HEK293T (cell line): ENCODE data around the gene JMJD8.

Experiments used
- CTCF ChIA-PET: fragments of 350-600 bp; formaldehyde crosslinking; extraction: SDS; loops from one replicate; lab custom pipeline; 2021; ENCODE audit warnings: antibody characterized with exemption, inconsistent platforms; lab: Yijun Ruan, JAX
- POLR2A ChIA-PET: fragments of 350-600 bp; formaldehyde crosslinking; extraction: SDS; loops from one replicate; lab custom pipeline; 2020; ENCODE audit warnings: antibody characterized with exemption, inconsistent platforms; lab: Yijun Ruan, JAX
- DNase-seq: peaks from one replicate; pipeline ENCODE4 v3.0.0; 2012; ENCODE audit warnings: mixed read lengths; ENCODE audit errors: extremely low spot score
- ARNT ChIP-seq: fragments of 450-650 bp; IDR thresholded peaks from 2 replicates; pipeline ENCODE4 v1.6.1; 2017; ENCODE audit warnings: mild to moderate bottlenecking
- BHLHE40 ChIP-seq: fragments of 450-650 bp; IDR thresholded peaks from 2 replicates; pipeline ENCODE4 v1.6.1; 2016; ENCODE audit warnings: mild to moderate bottlenecking, moderate library complexity, borderline replicate concordance
- CTBP1 ChIP-seq: fragments of 450-650 bp; IDR thresholded peaks from 2 replicates; pipeline ENCODE4 v1.6.1; 2016; ENCODE audit warnings: borderline replicate concordance
- ELF4 ChIP-seq: fragments of 450-650 bp; IDR thresholded peaks from 2 replicates; pipeline ENCODE4 v1.6.1; 2017; ENCODE audit warnings: antibody characterized with exemption
- FOXA1 ChIP-seq: fragments of 450-650 bp; IDR thresholded peaks from 2 replicates; pipeline ENCODE4 v1.6.1; 2016; ENCODE audit warnings: mild to moderate bottlenecking
- FOXK2 ChIP-seq: fragments of 450-650 bp; IDR thresholded peaks from 2 replicates; pipeline ENCODE4 v1.6.1; 2016; ENCODE audit warnings: mild to moderate bottlenecking
- FOXM1 ChIP-seq: fragments of 450-650 bp; IDR thresholded peaks from 2 replicates; pipeline ENCODE4 v1.6.1; 2017; ENCODE audit warnings: mild to moderate bottlenecking, borderline replicate concordance
- HDGF ChIP-seq: fragments of 450-650 bp; IDR thresholded peaks from 2 replicates; pipeline ENCODE4 v1.6.1; 2017; ENCODE audit warnings: antibody characterized with exemption, borderline replicate concordance
- L3MBTL2 ChIP-seq: fragments of 450-650 bp; conservative IDR thresholded peaks from 2 replicates; pipeline ENCODE4 v1.6.1; 2016; ENCODE audit warnings: mild to moderate bottlenecking
- LEF1 ChIP-seq: fragments of 450-650 bp; IDR thresholded peaks from 2 replicates; pipeline ENCODE4 v1.6.1; 2017; ENCODE audit warnings: mild to moderate bottlenecking, borderline replicate concordance
- NFRKB ChIP-seq: fragments of 450-650 bp; IDR thresholded peaks from 2 replicates; pipeline ENCODE4 v1.6.1; 2016; ENCODE audit warnings: mild to moderate bottlenecking, moderate library complexity
- SP1 ChIP-seq: fragments of 450-650 bp; IDR thresholded peaks from 2 replicates; pipeline ENCODE4 v1.6.1; 2017
- SUZ12 ChIP-seq: fragments of 450-650 bp; IDR thresholded peaks from 2 replicates; pipeline ENCODE4 v1.6.1; 2016; ENCODE audit warnings: mild to moderate bottlenecking
- TARDBP ChIP-seq: fragments of 450-650 bp; IDR thresholded peaks from 2 replicates; pipeline ENCODE4 v1.6.1; 2016
- ZNF384 ChIP-seq: fragments of 450-650 bp; IDR thresholded peaks from 2 replicates; pipeline ENCODE4 v1.6.1; 2016
- TF ChIP-seq, protein P1 (sequence below): fragments of 450-650 bp; IDR thresholded peaks from 2 replicates; pipeline ENCODE4 v1.6.1; 2016

Gene JMJD8

DNA sequence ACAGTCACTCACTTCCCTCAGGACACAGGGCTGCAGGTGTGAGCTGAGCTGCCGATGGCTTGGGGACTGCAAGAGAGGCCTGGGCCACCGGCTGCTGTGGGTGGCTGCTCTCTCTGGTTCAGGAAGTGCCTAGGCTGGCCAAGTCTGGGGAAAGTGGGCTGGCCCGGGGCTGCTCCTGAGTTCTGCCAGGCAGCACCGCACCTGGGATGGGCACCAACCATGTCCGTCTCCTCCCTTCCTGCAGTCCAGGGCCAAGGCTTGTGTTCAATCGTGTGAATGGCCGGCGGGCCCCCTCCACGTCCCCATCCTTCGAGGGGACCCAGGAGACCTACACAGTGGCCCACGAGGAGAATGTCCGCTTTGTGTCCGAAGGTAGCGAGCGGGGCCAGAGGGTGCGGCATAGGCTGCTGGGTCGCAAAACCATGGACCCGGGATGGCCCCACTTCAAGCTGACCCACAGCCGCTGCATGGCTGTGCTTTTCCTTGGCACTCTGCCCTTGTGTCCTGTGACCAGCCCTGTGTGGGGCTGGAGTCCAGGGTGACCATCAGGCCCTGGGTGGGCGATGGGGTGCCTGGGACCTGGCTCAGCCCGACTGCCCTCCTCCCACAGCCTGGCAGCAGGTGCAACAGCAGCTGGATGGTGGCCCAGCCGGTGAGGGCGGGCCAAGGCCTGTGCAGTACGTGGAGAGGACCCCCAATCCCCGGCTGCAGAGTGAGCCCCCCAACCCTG, 36.8 kb downstream of the JMJD8 start:
- POLR2A ChIA-PET = interaction anchor here (1.0 to 2.0 kb wide), 5 partner anchors 9 to 78 kb away, joined by 3 to 21 read pairs (median 4); partner anchors contain the start of gene METTL26
- CTCF ChIA-PET = interaction anchor here (1.1 to 1.7 kb wide), 2 partner anchors 29 to 69 kb away, joined by 3 to 4 read pairs; no protein-coding TSS in a partner anchor
- no peak for TF ChIP-seq CTBP1
- no peak for TF ChIP-seq SP1
- TF ChIP-seq ELF4 = no peak
- no peak for TF ChIP-seq ARNT
- no peak for TF ChIP-seq TARDBP
- no peak for TF ChIP-seq ZNF384
- no peak for TF ChIP-seq NFRKB
- TF ChIP-seq SUZ12 = no peak

DNA sequence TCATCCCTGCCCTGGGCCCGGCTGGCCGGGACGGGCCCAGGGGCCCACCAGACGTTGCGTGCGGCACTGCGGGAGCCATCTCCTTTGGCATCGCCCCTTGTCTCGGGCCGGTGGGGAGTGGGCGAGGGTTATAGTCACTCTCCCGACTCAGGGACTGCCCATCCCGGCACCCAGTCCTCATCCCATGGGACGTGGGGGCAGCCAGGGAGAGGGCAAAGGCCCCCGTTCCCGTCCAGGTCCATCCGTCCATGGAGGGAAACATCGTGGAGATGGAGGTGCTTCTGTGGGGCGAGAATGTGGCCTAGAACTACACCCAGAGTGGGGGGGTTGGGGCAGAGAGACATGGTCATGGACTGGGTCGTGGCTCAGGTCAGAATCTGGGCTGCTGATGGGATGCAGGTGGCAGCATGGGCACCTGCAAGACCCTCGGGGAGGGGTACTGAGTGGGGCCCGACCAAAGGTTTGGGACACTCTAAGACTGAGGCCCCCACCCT, 37.4 kb downstream of the JMJD8 start:
- ChIA-PET CTCF (no interaction called here), POLR2A (interaction anchor here (2.0 kb wide), 1 partner anchor 10 kb away, joined by 21 read pairs; the partner anchor contains the start of gene METTL26)
- no peak for TF ChIP-seq SUZ12
- no peak for DNase-seq

More for the DNA sequence above, 36.8 kb downstream of the JMJD8 start:
- no peak for DNase-seq

DNA sequence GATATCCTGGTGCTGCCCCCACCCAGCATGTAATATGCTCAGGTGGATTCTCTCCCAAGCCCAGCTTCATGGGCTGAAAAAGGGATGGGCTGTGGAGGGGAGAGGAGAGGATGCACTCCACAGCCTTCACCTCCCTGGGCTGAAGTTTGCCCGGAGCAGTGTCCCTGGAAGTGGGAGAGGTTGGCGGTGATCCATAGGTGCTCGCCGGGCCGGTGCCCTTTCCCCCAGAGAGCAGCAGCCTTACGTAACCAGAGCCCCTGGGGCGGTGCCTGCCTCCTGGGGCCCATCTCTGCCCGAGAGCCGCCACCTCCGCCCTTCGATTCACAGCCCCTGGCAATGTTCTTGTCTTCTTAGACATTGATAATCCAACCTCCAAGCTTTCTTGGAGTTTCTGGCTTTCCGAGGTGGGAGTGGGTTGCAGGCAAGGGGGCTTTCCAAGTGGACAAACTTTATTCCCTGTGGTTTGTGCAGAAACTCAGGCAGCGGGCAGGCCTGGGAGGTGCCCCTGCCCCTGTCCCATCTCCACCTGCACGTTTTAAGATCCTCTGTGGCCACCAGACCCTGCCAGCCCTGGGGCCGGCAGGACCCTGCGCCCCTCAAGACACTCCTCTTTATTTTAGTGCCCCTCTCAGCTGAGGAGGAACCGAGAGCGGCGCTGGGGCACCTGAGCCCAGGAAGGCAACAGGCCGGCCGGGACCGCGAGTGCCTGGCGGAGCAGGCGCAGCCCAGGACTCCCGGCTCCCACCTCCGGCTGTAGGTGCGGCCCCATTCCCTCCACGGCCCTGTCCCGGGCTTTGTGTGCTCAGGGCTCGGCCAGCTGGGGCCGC, 38.1 kb downstream of the JMJD8 start:
- ChIA-PET POLR2A (interaction anchor here (1.0 kb wide), 1 partner anchor 10 kb away, joined by 3 read pairs; the partner anchor contains the start of gene METTL26), CTCF (no interaction called here)
- no peak for TF ChIP-seq LEF1
- no peak for TF ChIP-seq HDGF
- no peak for TF ChIP-seq SP1
- TF ChIP-seq ZNF384 = no peak
- no peak for TF ChIP-seq FOXM1
- no peak for TF ChIP-seq FOXA1
- TF ChIP-seq BHLHE40 = no peak
- no peak for TF ChIP-seq FOXK2
- no peak for TF ChIP-seq CTBP1
- no peak for TF ChIP-seq L3MBTL2
- TF ChIP-seq TARDBP = no peak
- TF ChIP-seq, protein P1, sequence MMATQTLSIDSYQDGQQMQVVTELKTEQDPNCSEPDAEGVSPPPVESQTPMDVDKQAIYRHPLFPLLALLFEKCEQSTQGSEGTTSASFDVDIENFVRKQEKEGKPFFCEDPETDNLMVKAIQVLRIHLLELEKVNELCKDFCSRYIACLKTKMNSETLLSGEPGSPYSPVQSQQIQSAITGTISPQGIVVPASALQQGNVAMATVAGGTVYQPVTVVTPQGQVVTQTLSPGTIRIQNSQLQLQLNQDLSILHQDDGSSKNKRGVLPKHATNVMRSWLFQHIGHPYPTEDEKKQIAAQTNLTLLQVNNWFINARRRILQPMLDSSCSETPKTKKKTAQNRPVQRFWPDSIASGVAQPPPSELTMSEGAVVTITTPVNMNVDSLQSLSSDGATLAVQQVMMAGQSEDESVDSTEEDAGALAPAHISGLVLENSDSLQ = no peak
- no peak for TF ChIP-seq SUZ12
- no peak for TF ChIP-seq ARNT
- TF ChIP-seq NFRKB = no peak
- no peak for TF ChIP-seq ELF4
- DNase-seq = no peak

DNA sequence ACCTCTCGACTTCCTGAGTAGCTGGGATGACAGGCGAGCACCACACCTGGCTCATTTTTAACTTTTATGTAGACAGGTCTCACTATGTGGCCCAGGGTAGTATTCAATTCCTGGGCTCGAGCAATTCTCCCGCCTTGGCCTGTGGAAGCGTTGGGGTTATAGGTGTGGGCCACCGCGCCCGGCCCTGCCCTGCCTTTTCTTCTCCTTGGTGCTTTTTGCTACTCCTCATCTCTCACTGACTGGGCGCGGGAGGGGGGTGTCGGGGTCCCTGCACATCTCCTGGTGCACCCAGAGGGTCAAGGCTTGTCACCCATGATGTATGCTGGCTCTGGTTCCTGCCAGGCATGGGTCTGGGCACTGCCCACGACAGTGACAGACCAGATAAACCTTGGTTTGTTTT, 39.6 kb downstream of the JMJD8 start:
- DNase-seq = no peak
- POLR2A ChIA-PET = no interaction called here
- CTCF ChIA-PET = no interaction called here
- no peak for TF ChIP-seq SP1
- TF ChIP-seq, protein P1 = no peak
- TF ChIP-seq L3MBTL2 = no peak
- no peak for TF ChIP-seq ZNF384
- TF ChIP-seq CTBP1 = no peak
- TF ChIP-seq ARNT = no peak

DNA sequence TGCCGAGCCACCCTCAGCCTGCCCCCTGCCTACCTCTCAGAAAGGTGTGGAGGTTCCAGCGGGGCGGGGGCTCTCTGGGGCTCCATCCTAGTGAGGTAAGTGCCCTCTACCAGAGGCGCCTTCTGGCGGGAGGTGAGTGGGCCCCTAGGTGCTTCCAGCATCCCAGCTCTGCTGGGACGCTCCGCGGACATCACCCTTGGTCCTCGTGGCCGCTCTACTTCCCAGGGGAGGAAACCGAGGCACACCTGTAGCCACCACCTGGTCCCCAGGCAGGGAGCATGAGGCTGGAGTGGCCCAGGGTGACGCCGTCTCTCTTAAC, 41.1 kb downstream of the JMJD8 start:
- ChIA-PET POLR2A (interaction anchor here (0.6 to 1.1 kb wide), 2 partner anchors 9 to 38 kb away, joined by 3 to 5 read pairs; partner anchors contain the start of gene STUB1), CTCF (no interaction called here)
- TF ChIP-seq CTBP1 (no peak), HDGF (no peak)
- no peak for DNase-seq

DNA sequence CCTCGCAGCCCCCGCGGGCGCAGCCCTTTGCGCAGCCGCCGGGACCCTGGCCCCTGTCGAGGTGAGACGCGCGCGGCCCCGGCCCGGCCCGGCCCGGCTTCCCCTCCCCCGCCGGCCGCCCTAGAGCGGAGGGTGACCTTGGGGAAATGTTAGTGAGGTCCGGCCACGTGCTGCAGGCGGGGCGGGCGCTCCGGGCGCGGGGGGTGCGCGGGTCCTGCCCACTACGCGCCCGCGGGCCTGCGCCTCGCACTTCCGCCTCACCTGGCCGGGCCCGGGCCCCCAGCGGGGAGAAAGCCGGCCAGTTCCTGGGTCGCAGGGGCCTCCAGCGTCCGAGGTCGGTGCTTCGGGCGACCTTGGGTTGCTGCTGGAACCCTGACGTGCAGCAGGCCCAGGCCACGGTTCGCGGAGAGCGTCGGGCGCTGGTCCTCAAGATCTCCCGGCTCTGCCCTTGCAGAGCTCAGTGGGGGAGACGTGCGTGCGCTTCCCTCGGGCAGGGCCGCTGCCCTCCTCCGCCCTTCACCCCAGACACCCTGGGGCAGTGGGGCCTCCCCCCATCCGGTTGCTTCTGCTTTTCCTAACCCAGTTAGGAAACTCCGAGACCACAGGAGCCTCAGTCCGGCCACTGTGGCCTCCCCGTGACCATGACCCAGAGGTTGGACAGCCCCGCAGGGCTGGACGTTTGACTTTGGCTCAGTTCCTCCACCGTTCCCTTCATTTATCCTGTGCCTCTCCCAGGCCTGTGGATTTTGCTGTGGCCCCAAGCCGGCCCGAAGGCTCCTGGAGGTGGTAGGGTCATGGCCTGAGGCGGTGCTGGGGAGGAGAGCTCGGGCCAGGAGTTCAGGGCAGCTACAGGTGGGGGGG, 41.7 kb downstream of the JMJD8 start:
- TF ChIP-seq NFRKB (no peak), ARNT (no peak), CTBP1 (no peak), HDGF (no peak), FOXA1 (no peak), SP1 (no peak), LEF1 (no peak), SUZ12 (no peak)
- ChIA-PET POLR2A (interaction anchor here (0.5 to 1.1 kb wide), 3 partner anchors 9 to 49 kb away, joined by 3 to 5 read pairs (median 3); partner anchors contain the start of gene STUB1), CTCF (no interaction called here)
- DNase-seq = no peak
